Right renal cortex interstitium (tissue), 3 donors: Measurements from ENCODE around the gene ANKS1B. TPM values are rescaled to one million over a fixed set of nuclear protein-coding genes. Genes with fewer than 3 reads are reported as not detected.
"Not testable (repeated sequence)": the region's sequence is repeated elsewhere in the genome, so short reads cannot be mapped to it uniquely, and the experiment has no call there.

ENCODE experiments used
- DNase-seq, 3 donors: peaks; one replicate each; pipeline ENCODE4 v3.0.0-alpha.2; 2013; ENCODE audit warnings: low read depth in 3 of 3, low spot score in 2 of 3
- polyA plus RNA-seq, 3 donors: library from polyadenylated mRNA; unstranded; fragments of 120-200 nt; gene quantifications; one replicate each; pipeline ENCODE4 v1.2.1, GENCODE V29; 2013; ENCODE audit not compliant: insufficient read length in 3 of 3

ANKS1B gene
- polyA plus RNA-seq, 3 donors, result 3.8 to 4.8 (median 4.3) TPM

GRCh38 chr12:99768758-99769157, 216.0 kb downstream of the ANKS1B start:
- no peak for DNase-seq

GRCh38 chr12:99767809-99768208, 216.9 kb downstream of the ANKS1B start:
- peak in 2 of 3 donors; percentile 1 to 4 for DNase-seq

GRCh38 chr12:99766408-99766807, 218.3 kb downstream of the ANKS1B start:
- no peak for DNase-seq

GRCh38 chr12:99765469-99766114, 219.1 kb downstream of the ANKS1B start:
- DNase-seq, result no peak

- DNase-seq, result no peak
These were observed 225.3 kb downstream of the ANKS1B start for GRCh38 chr12:99759444-99759843.

- DNase-seq, result no peak
These were observed 225.7 kb downstream of the ANKS1B start for GRCh38 chr12:99758997-99759396.

GRCh38 chr12:99752740-99753139, 232.0 kb downstream of the ANKS1B start:
- DNase-seq, result no peak

GRCh38 chr12:99746538-99746937, 238.2 kb downstream of the ANKS1B start:
- DNase-seq, result no peak

- DNase-seq, result no peak
These were observed 238.8 kb downstream of the ANKS1B start for GRCh38 chr12:99745895-99746294.

- no peak for DNase-seq
These were observed 239.6 kb downstream of the ANKS1B start for GRCh38 chr12:99745121-99745520.

- no peak for DNase-seq
These were observed 247.9 kb downstream of the ANKS1B start for GRCh38 chr12:99736760-99737269.

- DNase-seq, result no peak
These were observed 252.6 kb downstream of the ANKS1B start for GRCh38 chr12:99732131-99732530.

GRCh38 chr12:99722690-99723486, 261.8 kb downstream of the ANKS1B start:
- no peak for DNase-seq

GRCh38 chr12:99721715-99722275, 262.9 kb downstream of the ANKS1B start:
- no peak for DNase-seq

- DNase-seq, result not testable (repeated sequence)
These were observed 264.7 kb downstream of the ANKS1B start for GRCh38 chr12:99720083-99720465.

GRCh38 chr12:99719411-99720082, 265.2 kb downstream of the ANKS1B start:
- DNase-seq, result not testable (repeated sequence)

GRCh38 chr12:99715841-99716510, 268.8 kb downstream of the ANKS1B start:
- DNase-seq, result not testable (repeated sequence)

- not testable (repeated sequence) for DNase-seq
These were observed 269.8 kb downstream of the ANKS1B start for GRCh38 chr12:99714921-99715320.

GRCh38 chr12:99713946-99714520, 270.7 kb downstream of the ANKS1B start:
- DNase-seq, result no peak

- DNase-seq, result no peak
These were observed 272.5 kb downstream of the ANKS1B start for GRCh38 chr12:99712281-99712680.
